HCT116 (cell line): ENCODE results near the gene LRCH3. TPM values are rescaled to one million over a fixed set of nuclear protein-coding genes. Genes with fewer than 3 reads are reported as not detected.

Source experiments
- ATAC-seq: fragments of 200-7000 bp; cut with Tn5 transposase; 2 replicates; pipeline ENCODE4 v1.9.1; 2020; ENCODE audit warnings: mild to moderate bottlenecking, moderate library complexity
- BruUV-seq: library from RNA; stranded (reverse); fragments of 400-500 nt; replicated peaks from 2 replicates; lab custom pipeline; 2021; lab: Mats Ljungman, UMichigan
- CTCF ChIA-PET: fragments of 300-600 bp; sonication (Branson Sonifier 250); formaldehyde crosslinking; loops from one replicate; lab custom pipeline; 2021; ENCODE audit warnings: antibody characterized with exemption; lab: Charles Lee
- POLR2A ChIA-PET: fragments of 300-600, 350-600 bp; sonication (Branson Sonifier 250); formaldehyde crosslinking; loops from one replicate; lab custom pipeline; 2021; ENCODE audit warnings: antibody characterized with exemption; lab: Charles Lee
- RAD21 ChIA-PET, 2 experiments: fragments of 300-600 bp; sonication (Branson Sonifier 250); formaldehyde crosslinking; loops; one replicate each; lab custom pipeline; 2023; ENCODE audit warnings: low total read pairs in 2 of 2; ENCODE audit not compliant: uncharacterized antibody in 2 of 2, unreplicated experiment in 2 of 2, low non-redundant PET in 1 of 2; lab: Charles Lee
- DNase-seq: peaks from one replicate; pipeline ENCODE4 v3.0.0-alpha.2; 2010; ENCODE audit warnings: low read depth, low spot score
- H2AFZ ChIP-seq: fragments of 200-600 bp; shearing (Covaris generic), sonication (generic); 2 replicates; pipeline ENCODE4 v1.6.1; 2017; ENCODE audit warnings: low read depth, mixed run types, mixed read lengths, antibody characterized with exemption, low read length; ENCODE audit not compliant: poor library complexity, severe bottlenecking
- H3K27ac ChIP-seq: 2 replicates; pipeline ENCODE4 v1.5.1; 2012; ENCODE audit warnings: low read depth, low read length
- H3K27me3 ChIP-seq: fragments of 200-600 bp; sonication (generic); 2 replicates; pipeline ENCODE4 v1.6.1; 2016; ENCODE audit warnings: mixed run types, low read length, mixed read lengths; ENCODE audit not compliant: insufficient read depth
- H3K36me3 ChIP-seq, 2 experiments: fragments of 200-500 bp in 1 of 2; fragments of 200-600 bp in 1 of 2; sonication (Bioruptor generic) in 1 of 2; sonication (generic) in 1 of 2; 2 replicates each; pipeline versions ENCODE4 v1.5.1 to v1.6.1; 2014 to 2016; ENCODE audit warnings: low read length in 2 of 2, inconsistent platforms in 1 of 2, mixed read lengths in 1 of 2, mixed run types in 1 of 2; ENCODE audit not compliant: insufficient read depth in 2 of 2, control insufficient read depth in 1 of 2
- H3K4me1 ChIP-seq, 2 experiments: fragments of 200-600 bp in 1 of 2; sonication (generic) in 1 of 2; 2 replicates each; pipeline versions ENCODE4 v1.5.1 to v1.6.1; 2012 to 2017; ENCODE audit warnings: low read length in 2 of 2, inconsistent platforms in 1 of 2, mild to moderate bottlenecking in 1 of 2, mixed read lengths in 1 of 2, mixed run types in 1 of 2, moderate library complexity in 1 of 2; ENCODE audit not compliant: insufficient read depth in 2 of 2, control insufficient read depth in 1 of 2
- H3K4me2 ChIP-seq: fragments of 200-600 bp; sonication (generic); 2 replicates; pipeline ENCODE4 v1.6.1; 2017; ENCODE audit warnings: mixed run types, low read length, mixed read lengths
- H3K4me3 ChIP-seq, 2 experiments: fragments of 200-600 bp in 1 of 2; sonication (generic) in 1 of 2; replicated peaks in 1 of 2; 2 replicates each; pipeline ENCODE4 v1.5.1; 2011 to 2016; ENCODE audit warnings: low read length in 2 of 2, control low read depth in 1 of 2, low read depth in 1 of 2, mild to moderate bottlenecking in 1 of 2, mixed read lengths in 1 of 2, mixed run types in 1 of 2
- H3K79me2 ChIP-seq: fragments of 200-600 bp; sonication (generic); 2 replicates; pipeline ENCODE4 v1.6.1; 2017; ENCODE audit warnings: mild to moderate bottlenecking, mixed run types, low read length, moderate library complexity, mixed read lengths; ENCODE audit not compliant: insufficient read depth
- H3K9ac ChIP-seq: fragments of 200-600 bp; sonication (generic); 2 replicates; pipeline ENCODE4 v1.6.1; 2016; ENCODE audit warnings: low read length, mixed read lengths
- H3K9me2 ChIP-seq: fragments of 200-600 bp; sonication (generic), shearing (Covaris generic); 2 replicates; pipeline ENCODE4 v1.6.1; 2017; ENCODE audit warnings: mixed run types, mild to moderate bottlenecking, moderate library complexity; ENCODE audit not compliant: insufficient read depth
- H3K9me3 ChIP-seq, 2 experiments: fragments of 200-500 bp in 1 of 2; fragments of 200-600 bp in 1 of 2; sonication (Bioruptor generic) in 1 of 2; sonication (generic) in 1 of 2; 2 replicates each; pipeline ENCODE4 v1.6.1; 2014 to 2017; ENCODE audit warnings: low read length in 2 of 2, mixed read lengths in 2 of 2, inconsistent platforms in 1 of 2, low read depth in 1 of 2, mild to moderate bottlenecking in 1 of 2, mixed run types in 1 of 2, moderate library complexity in 1 of 2; ENCODE audit not compliant: control insufficient read depth in 1 of 2, insufficient read depth in 1 of 2
- H4K20me1 ChIP-seq: fragments of 200-600 bp; sonication (generic), shearing (Covaris generic); 2 replicates; pipeline ENCODE4 v1.6.1; 2017; ENCODE audit warnings: mixed run types, mild to moderate bottlenecking, moderate library complexity; ENCODE audit not compliant: insufficient read depth
- ATF3 ChIP-seq: IDR thresholded peaks from 2 replicates; pipeline ENCODE4 v1.6.1; 2012
- CBX3 ChIP-seq: IDR thresholded peaks from 2 replicates; pipeline ENCODE4 v1.6.1; 2012; ENCODE audit warnings: low read depth
- EGR1 ChIP-seq: IDR thresholded peaks from 2 replicates; pipeline ENCODE4 v1.6.1; 2012; ENCODE audit warnings: low read depth
- EZH2 ChIP-seq: fragments of 200-600 bp; sonication (generic); IDR thresholded peaks from 2 replicates; pipeline ENCODE4 v1.6.1; 2017; ENCODE audit warnings: antibody characterized with exemption, mixed run types
- EZH2phosphoT487 ChIP-seq: fragments of 200-600 bp; IDR thresholded peaks from 2 replicates; pipeline ENCODE4 v1.6.1; 2018; ENCODE audit warnings: antibody characterized with exemption, borderline replicate concordance
- FOSL1 ChIP-seq: IDR thresholded peaks from 2 replicates; pipeline ENCODE4 v1.6.1; 2012; ENCODE audit warnings: low read depth
- JUND ChIP-seq: IDR thresholded peaks from 2 replicates; pipeline ENCODE4 v1.6.1; 2012
- POLR2AphosphoS5 ChIP-seq: IDR thresholded peaks from 2 replicates; pipeline ENCODE4 v1.6.1; 2011; ENCODE audit warnings: mild to moderate bottlenecking, low read depth, low read length, moderate library complexity
- RAD21 ChIP-seq: IDR thresholded peaks from 2 replicates; pipeline ENCODE4 v1.6.1; 2012; ENCODE audit warnings: low read depth, mild to moderate bottlenecking
- TCF7L2 ChIP-seq: IDR thresholded peaks from 2 replicates; pipeline ENCODE4 v1.7.0; 2011; ENCODE audit warnings: borderline replicate concordance, inconsistent platforms; ENCODE audit not compliant: insufficient read depth, insufficient read length; ENCODE audit errors: extremely low read depth
- ZBTB33 ChIP-seq: IDR thresholded peaks from 2 replicates; pipeline ENCODE4 v1.6.1; 2011; ENCODE audit warnings: mild to moderate bottlenecking, low read length, moderate library complexity; ENCODE audit not compliant: insufficient replicate concordance; ENCODE audit errors: extremely low read depth
- ZFX ChIP-seq: fragments of 450-650 bp; IDR thresholded peaks from 2 replicates; pipeline ENCODE4 v1.6.1; 2017
- intact Hi-C: fragments of 100-400 bp; cut with micrococcal nuclease; formaldehyde crosslinking; loops from 2 replicates; pipeline ENCODE4 v1.10.0; 2022
- total RNA-seq: library from RNA; stranded (reverse); gene quantifications from one replicate; pipeline ENCODE4 v1.2.1, GENCODE V29; 2021; ENCODE audit not compliant: unreplicated experiment
- TF ChIP-seq, protein P1 (sequence below): IDR thresholded peaks from 2 replicates; pipeline ENCODE4 v1.6.1; 2012; ENCODE audit warnings: low read depth
- TF ChIP-seq, protein P2 (sequence below), 3 experiments: fragments of 200-600 bp in 1 of 3; sonication (generic) in 1 of 3; IDR thresholded peaks in 2 of 3; conservative IDR thresholded peaks in 1 of 3; 2 replicates each; pipeline ENCODE4 v1.5.1; 2012 to 2017; ENCODE audit warnings: low read depth in 2 of 3, low read length in 2 of 3, antibody characterized with exemption in 1 of 3, borderline replicate concordance in 1 of 3, control low read depth in 1 of 3, mild to moderate bottlenecking in 1 of 3, mixed read lengths in 1 of 3, mixed run types in 1 of 3, moderate library complexity in 1 of 3; ENCODE audit not compliant: insufficient read depth in 1 of 3

The LRCH3 gene
- total RNA-seq, 1 experiment from 2014 or later, result 38.1 TPM

DNA sequence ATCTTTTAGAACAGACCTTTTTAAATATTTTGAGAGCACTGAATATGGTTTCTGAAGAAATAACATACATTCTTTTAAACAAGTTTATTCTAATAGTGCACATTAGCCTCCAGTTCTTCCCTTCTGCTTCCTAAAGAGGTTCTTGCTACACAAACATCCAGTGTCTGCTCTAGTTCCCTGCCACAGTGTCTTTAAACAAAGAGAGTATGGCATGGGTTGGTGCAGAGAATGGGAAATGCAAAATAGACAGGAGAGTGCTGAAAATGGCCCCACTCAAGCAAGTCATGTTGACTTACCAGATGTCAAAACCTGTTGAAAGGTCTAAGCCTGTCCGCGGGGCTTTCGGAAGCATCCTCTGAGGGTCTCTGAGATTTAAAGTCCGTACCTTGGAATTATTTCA lies 86.8 kb downstream of the LRCH3 start:
- Histone ChIP-seq H4K20me1 (no peaks in the 10 kb centered on the region), H3K9me2 (no peaks in the 10 kb centered on the region; the same call in 1 of the 2 replicates), H3K9me3 (no peaks in the 10 kb centered on the region), H3K27ac (no peak overlapping the region), H3K4me2 (no peak overlapping the region), H3K4me3 (no peak overlapping the region), H3K4me1 (no peaks in the 10 kb centered on the region), H3K79me2 (no peaks in the 10 kb centered on the region), H2AFZ (no peak overlapping the region), H3K27me3 (no peaks in the 10 kb centered on the region), H3K9ac (no peak overlapping the region), H3K36me3 (peaks cover 0 to 4% of the 10 kb centered on the region in 2 experiments; a peak in 2 of 4 replicates)
- POLR2A ChIA-PET, result no interaction called here
- BruUV-seq, result no TSS peak
- CTCF ChIA-PET, result no interaction called here
- RAD21 ChIA-PET, result no interaction called here
- DNase-seq (no peak), ATAC-seq (no peak)
- intact Hi-C loops, result no loop called here
- TF ChIP-seq FOSL1 (no peak), ZFX (no peak), JUND (no peak), ATF3 (no peak), CBX3 (no peak), ZBTB33 (no peak), EZH2phosphoT487 (no peak), EGR1 (no peak), RAD21 (no peak), POLR2AphosphoS5 (no peak), EZH2 (no peak), TCF7L2 (no peak)
- TF ChIP-seq, protein P1, sequence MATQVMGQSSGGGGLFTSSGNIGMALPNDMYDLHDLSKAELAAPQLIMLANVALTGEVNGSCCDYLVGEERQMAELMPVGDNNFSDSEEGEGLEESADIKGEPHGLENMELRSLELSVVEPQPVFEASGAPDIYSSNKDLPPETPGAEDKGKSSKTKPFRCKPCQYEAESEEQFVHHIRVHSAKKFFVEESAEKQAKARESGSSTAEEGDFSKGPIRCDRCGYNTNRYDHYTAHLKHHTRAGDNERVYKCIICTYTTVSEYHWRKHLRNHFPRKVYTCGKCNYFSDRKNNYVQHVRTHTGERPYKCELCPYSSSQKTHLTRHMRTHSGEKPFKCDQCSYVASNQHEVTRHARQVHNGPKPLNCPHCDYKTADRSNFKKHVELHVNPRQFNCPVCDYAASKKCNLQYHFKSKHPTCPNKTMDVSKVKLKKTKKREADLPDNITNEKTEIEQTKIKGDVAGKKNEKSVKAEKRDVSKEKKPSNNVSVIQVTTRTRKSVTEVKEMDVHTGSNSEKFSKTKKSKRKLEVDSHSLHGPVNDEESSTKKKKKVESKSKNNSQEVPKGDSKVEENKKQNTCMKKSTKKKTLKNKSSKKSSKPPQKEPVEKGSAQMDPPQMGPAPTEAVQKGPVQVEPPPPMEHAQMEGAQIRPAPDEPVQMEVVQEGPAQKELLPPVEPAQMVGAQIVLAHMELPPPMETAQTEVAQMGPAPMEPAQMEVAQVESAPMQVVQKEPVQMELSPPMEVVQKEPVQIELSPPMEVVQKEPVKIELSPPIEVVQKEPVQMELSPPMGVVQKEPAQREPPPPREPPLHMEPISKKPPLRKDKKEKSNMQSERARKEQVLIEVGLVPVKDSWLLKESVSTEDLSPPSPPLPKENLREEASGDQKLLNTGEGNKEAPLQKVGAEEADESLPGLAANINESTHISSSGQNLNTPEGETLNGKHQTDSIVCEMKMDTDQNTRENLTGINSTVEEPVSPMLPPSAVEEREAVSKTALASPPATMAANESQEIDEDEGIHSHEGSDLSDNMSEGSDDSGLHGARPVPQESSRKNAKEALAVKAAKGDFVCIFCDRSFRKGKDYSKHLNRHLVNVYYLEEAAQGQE, result no peak
- TF ChIP-seq, protein P2, sequence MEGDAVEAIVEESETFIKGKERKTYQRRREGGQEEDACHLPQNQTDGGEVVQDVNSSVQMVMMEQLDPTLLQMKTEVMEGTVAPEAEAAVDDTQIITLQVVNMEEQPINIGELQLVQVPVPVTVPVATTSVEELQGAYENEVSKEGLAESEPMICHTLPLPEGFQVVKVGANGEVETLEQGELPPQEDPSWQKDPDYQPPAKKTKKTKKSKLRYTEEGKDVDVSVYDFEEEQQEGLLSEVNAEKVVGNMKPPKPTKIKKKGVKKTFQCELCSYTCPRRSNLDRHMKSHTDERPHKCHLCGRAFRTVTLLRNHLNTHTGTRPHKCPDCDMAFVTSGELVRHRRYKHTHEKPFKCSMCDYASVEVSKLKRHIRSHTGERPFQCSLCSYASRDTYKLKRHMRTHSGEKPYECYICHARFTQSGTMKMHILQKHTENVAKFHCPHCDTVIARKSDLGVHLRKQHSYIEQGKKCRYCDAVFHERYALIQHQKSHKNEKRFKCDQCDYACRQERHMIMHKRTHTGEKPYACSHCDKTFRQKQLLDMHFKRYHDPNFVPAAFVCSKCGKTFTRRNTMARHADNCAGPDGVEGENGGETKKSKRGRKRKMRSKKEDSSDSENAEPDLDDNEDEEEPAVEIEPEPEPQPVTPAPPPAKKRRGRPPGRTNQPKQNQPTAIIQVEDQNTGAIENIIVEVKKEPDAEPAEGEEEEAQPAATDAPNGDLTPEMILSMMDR (IDR thresholded peaks at IDR 0.05 in 2 of 3, conservative IDR thresholded peaks at IDR 0.05 in 1 of 3; ENCODE audit: borderline replicate concordance in 1 of 3, insufficient read depth in 1 of 3, low read depth in 2 of 3, low read length in 2 of 3), result no peak
